ENCODE measurements around the gene NDUFAF8.
"Not testable (repeated sequence)": the region's sequence is repeated elsewhere in the genome, so short reads cannot be mapped to it uniquely, and the experiment has no call there.

DNA sequence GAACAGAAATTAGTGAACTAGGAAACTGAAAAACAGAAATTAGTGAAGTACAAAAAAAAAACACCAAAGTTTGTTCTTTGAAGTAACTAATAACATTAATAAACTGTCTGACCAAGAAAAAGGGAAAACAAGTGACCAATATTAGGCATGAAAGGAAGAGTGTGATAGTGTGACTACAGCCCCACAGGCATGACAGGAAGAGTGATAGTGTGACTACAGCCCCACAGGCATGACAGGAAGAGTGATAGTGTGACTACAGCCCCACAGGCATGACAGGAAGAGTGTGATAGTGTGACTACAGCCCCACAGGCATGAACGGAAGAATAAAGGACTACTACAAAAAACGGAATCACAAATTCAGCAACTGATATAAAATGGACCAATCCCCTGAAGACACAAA, 11.5 kb upstream of the NDUFAF8 start:
- TF ChIP-seq OSR1 (CRISPR knock-in tag; IDR thresholded peaks at IDR 0.05); SNAI2 (CRISPR knock-in tag; IDR thresholded peaks at IDR 0.05); ZFP30 (CRISPR knock-in tag; IDR thresholded peaks at IDR 0.05); RARB (CRISPR knock-in tag; IDR thresholded peaks at IDR 0.05); PPARA (CRISPR knock-in tag; IDR thresholded peaks at IDR 0.05; ENCODE audit: borderline replicate concordance); TCF4 (CRISPR knock-in tag; IDR thresholded peaks at IDR 0.05; ENCODE audit: borderline replicate concordance); ZNF8 (CRISPR knock-in tag; IDR thresholded peaks at IDR 0.05); ZFP3 (CRISPR knock-in tag; IDR thresholded peaks at IDR 0.05): not testable (repeated sequence)
- TF ChIP-seq, protein P1, sequence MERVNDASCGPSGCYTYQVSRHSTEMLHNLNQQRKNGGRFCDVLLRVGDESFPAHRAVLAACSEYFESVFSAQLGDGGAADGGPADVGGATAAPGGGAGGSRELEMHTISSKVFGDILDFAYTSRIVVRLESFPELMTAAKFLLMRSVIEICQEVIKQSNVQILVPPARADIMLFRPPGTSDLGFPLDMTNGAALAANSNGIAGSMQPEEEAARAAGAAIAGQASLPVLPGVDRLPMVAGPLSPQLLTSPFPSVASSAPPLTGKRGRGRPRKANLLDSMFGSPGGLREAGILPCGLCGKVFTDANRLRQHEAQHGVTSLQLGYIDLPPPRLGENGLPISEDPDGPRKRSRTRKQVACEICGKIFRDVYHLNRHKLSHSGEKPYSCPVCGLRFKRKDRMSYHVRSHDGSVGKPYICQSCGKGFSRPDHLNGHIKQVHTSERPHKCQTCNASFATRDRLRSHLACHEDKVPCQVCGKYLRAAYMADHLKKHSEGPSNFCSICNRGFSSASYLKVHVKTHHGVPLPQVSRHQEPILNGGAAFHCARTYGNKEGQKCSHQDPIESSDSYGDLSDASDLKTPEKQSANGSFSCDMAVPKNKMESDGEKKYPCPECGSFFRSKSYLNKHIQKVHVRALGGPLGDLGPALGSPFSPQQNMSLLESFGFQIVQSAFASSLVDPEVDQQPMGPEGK (CRISPR knock-in tag; IDR thresholded peaks at IDR 0.05; ENCODE audit: borderline replicate concordance): not testable (repeated sequence)

All from SK-N-SH treated with all-trans-retinoic acid at 6 μM for 48 hours (cell line).